DMS79 (cell line): Measurements from ENCODE around the gene SPOCK2.
"Not testable (repeated sequence)": the region's sequence is repeated elsewhere in the genome, so short reads cannot be mapped to it uniquely, and the experiment has no call there.

ENCODE experiments used
- DNase-seq: peaks from one replicate; lab custom pipeline; 2025; lab: John Stamatoyannopoulos, UW

SPOCK2 gene, protein sequence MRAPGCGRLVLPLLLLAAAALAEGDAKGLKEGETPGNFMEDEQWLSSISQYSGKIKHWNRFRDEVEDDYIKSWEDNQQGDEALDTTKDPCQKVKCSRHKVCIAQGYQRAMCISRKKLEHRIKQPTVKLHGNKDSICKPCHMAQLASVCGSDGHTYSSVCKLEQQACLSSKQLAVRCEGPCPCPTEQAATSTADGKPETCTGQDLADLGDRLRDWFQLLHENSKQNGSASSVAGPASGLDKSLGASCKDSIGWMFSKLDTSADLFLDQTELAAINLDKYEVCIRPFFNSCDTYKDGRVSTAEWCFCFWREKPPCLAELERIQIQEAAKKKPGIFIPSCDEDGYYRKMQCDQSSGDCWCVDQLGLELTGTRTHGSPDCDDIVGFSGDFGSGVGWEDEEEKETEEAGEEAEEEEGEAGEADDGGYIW

DNA sequence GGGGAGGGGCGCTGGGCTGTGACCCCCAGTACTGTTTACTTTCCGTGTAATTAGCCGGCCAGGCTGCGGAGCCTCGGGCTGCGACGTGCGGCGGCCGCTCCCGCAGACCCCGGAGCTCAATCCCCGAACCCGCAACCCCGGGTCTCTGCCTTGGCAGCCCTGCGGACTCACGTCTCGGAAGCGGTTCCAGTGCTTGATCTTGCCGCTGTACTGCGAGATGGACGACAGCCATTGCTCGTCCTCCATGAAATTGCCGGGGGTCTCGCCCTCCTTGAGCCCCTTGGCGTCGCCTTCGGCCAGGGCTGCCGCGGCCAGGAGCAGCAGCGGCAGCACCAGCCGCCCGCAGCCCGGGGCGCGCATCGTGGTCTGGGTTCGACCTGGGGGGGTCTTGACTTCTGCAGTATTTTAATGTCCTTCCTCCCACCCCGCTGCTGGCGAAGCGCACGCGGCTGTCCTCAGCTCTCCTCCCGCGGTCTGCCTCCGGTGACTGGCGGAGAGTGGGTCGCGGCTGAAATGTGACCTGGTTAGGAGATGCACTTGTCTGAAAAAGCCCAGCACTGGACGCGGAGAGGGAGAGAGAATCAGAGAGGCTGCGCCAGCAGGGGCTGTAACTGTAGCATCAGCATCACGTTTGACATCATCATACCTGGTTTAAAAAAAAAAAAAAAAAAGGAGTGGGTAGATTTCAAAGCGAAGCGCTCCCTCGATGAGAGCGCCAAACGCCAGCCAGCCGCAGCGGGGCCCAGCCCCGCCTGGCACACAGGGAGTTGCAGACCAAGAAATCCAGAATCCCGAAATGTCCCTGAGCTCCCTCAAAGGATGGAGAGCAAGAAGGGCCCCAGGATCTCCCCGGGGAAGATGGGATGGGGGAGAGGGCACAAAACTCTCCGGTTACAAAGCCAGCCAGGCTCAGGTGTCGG lies at the start of gene SPOCK2:
TSS of gene SPOCK2 (minus strand) at position 583 of the 920 bp plus-strand sequence. CDS start at position 360, 223 bp downstream.
- DNase-seq, result no peak

DNA sequence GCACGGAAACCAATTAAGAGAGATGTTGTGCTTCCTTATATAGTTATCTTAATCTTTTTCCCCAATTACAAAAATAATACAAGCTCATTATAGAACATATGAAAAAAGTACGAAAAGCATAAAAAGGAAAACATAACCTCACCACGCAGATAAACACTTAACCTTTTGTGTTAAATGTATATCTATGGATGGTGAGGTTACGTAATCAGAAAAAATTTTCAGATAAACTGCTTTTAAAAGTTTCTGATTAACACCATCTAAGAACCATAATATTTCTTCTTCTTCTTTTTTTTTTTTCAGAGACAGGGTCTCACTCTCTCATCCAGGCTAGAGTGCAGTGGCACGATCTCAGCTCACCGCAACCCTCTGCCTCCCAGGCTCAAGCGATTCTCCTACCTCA lies 49.2 kb upstream of the SPOCK2 start:
- DNase-seq, result no peak

DNA sequence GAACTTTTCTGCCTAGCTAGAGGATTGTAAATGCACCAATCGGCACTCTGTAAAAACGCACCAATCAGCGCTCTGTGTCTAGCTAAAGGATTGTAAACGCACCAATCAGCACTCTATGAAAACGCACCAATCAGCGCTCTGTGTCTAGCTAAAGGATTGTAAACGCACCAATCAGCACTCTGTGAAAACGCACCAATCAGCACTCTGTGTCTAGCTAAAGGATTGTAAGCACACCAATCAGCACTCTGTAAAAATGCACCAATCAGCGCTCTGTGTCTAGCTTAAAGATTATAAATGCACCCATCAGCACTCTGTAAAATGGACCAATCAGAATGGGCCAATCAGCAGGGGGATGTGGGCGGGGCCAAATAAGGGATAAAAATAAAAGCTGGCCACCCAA lies 47.9 kb upstream of the SPOCK2 start:
- not testable (repeated sequence) for DNase-seq

DNA sequence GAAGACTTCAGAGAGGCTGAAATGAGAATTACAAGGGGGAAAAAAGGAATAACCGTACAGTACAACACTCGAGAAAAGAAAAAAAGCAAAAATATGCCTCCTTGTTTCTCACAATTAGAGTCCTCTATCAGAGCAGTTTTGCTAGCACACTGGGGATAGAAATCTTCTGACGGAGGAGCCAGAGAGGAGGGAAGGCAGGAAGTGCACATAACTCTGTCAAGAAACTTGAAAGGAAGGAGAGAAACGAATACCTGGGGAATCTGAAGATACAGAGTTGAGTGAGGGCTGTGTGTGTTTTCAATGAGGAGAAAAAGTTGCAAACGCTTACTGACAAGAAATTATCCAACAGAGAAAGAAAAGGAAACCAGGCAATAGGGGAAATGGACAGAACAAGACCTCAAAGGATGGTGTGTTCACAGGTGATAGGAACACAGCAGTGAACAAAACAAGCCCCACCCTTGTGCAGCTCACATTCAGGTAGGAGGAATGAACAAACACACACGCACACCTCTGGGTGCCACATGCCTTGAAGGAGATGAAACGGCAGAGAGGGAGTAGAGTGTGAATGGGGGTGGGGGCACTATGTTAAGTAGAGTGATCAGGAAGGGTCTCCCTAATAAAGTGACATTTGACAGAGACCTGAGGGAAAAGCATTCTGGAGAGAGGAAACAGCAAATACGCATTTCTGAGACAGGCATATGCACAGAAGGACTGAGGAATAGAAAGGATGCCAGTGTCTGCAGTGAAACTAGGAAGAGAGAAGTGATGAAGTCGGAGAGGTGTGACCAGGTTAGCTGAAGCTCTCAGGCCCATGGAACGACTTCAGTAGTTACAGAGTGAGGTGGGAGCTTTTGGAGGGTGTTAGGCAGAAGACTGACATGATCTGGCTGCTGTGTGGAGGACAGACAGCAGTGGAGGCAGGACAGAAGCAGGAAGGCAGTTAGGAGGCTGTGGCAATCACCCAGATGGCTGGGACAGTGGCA lies 46.7 kb upstream of the SPOCK2 start:
- no peak for DNase-seq

DNA sequence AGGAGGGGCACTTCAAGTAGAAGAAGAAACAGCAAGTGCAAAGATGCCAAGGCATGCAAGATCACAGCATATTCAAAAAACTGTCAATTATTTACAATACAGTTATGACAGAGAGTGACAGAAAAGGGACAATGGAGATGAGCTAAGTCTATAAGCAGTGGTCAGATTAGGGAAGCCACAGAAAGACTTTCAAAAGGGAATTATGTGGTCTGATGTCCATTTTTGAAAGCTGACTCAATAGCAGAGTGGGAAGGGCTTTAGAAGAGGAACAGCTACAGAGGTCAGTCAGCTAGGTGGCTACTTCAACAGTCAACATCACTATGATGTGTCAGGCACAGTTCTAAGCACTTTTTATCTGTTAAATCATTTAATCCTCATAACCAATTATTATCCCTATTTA lies 45.2 kb upstream of the SPOCK2 start:
- no peak for DNase-seq

DNA sequence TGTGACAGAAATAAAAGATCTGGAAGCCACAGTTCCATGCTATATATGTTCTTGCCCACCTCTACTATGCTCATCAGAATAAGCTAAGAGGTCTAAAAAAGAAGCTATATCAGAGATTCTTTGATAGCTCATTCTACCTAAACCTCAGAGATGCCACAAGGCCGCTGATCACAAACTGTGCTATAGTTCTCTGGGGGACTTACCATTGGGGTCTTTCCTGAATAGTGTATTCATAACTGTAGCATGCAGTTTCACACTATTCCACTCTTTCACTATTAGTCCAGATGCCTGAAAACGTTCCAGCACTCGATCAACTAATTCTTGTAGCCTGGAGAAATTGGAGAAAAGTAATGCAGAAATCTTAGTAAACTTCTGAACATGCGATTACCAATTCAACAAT lies 44.5 kb upstream of the SPOCK2 start:
- DNase-seq, result no peak

DNA sequence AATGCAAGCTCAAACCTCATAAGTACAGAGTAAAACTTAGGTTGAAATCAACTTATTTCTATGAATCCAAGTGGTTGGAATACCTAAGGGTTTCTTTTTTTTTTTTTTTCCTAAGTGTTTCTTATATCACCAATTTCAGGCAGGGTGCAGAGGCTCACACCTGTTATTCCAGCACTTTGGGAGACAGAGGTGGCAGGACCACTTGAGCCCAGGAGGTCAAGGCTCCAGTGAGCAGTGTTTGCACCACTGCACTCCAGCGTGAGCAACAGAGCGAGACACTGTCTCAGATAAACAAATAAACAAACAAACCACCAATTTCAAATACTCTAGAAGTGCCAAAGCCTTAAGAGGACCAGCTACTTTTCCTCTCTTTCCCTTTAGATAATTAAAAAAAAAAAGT lies 39.2 kb upstream of the SPOCK2 start:
- peak; percentile 6 for DNase-seq

DNA sequence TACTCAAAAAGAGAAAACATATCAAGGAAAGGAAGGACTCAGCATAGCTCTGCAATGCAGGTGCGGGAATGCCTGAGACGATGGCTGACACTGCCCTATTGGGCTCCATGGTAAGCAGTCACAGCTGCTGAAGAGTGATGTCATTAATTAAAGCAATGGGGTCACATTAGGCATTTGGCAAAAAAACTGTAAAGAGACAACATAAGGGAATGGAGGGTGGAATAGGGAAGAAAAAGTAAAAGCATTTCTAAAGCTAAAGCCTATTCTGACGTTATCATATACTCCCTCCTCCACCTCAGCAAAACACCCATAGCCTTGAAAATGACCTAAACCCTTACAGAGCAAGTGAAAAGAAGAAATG lies 38.5 kb upstream of the SPOCK2 start:
- no peak for DNase-seq

DNA sequence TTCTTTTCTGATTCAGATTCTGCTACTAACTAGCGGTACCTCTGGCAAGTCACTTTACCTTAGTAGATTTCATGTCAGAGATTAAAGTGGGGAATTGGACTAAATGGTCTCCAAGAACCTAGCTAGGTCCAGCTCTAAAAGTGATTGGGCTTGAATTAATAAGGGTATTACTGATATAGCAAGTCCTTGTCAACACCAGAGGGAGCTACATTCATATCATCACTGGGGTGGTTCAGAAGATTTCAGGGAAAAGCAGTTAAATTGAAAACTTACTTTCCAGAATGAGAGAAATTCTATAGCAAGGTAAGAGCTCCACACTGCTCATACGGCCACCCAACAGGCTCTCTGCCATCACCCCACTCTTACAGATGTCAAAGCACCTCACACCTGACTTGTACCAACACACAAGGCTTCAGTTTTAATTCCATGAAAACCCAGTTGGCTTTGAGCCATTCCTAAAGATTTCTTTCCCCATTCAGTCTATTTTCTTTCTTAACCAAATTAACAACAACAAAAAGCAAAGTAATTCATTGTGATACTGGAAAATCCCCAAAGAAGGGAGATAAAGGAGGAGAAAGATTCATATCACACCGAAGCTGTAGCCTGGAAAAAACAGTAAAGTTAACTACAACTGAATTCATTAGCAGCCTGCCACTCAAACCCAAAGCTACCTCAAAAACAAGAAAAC lies 38.0 kb upstream of the SPOCK2 start:
- no peak for DNase-seq

DNA sequence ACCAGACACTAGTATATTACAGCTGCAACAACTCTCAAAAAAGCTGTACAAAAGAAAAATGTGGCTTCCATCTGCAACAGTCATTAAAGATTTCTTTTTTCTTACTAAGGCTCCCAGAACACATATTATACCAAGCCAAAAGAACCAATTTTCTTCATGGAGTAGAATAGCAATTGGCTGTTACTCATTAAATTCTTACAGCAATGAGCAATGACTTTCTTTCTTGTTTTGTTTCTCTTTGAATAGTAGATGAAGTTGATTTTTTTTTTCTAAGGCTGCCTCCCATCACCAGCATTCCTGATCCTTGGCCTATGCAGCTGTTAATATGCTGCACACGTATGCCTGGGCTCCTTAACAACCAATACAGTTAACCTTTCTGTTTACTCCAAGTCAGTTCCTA lies 36.6 kb upstream of the SPOCK2 start:
- no peak for DNase-seq

DNA sequence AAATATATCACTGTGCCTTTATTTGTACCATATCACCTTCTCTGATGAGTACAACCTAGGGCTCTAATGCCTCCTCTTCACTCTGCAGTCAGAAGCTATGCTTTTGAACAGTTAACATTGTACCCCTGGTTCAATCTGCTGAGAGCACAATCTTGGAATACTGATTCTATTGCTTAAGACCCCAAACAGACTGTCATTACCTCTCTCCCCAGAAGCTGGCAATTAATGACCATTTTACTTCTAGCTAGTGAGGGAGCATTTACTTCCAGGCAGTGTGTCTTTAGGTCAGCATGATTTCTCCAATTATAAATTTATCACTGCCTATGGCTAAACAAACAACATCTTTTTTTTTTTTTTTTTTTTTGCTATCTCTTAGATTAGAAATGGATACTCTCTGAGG lies 36.0 kb upstream of the SPOCK2 start:
- DNase-seq, result no peak

DNA sequence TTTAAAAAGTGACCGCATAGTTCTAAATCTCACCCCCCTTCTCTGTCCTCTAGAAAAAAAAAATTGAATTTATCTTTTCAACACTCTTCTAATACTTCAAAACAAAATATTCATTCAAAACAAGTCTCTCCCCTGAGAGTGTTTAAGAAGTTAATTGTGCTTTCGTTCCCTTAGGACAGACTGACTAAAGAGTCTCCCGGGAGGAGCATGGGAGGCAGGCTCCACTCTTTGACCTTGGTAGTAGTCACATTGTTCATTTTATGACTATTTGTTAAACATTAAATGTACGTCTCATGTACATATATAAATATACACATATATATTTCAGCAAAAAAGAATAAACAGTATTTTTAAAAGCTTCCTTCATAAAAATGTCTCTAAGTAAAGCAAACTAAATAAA lies 35.3 kb upstream of the SPOCK2 start:
- DNase-seq, result no peak

DNA sequence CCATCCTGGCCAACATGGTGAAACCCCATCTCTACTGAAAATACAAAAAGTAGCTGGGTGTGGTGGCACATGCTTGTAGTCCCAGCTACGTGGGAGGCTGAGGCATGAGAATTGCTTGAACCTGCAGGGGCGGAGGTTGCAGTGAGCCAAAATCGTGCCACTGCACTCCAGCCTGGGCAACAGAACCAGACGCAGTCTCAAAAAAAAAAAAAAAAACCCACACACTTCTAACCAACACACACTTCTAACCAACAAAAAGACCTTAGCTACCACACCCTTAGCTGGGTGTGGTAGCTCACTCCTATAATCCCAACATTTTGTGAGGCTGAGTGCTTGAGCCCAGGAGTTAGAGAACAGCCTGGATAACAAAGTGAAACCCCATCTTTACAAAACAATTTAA lies 33.9 kb upstream of the SPOCK2 start:
- DNase-seq, result no peak

DNA sequence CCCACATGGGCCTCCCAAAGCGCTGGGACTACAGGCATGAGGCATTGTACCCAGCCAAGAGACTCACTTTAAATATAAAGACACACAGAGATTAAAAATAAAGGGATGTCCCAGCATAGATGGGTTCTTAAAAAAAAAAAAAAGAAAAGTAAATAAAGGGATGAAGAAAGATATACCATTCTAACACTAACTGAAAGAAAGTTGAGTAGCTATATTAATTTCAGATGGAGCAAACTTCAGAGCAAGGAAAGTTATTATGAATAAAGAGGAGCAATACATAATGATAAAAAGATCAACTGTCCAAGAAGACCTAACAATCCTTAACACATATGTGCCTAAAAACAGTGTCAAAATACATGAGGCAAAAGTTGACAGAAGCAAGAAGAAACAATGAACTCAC lies 33.0 kb upstream of the SPOCK2 start:
- no peak for DNase-seq

DNA sequence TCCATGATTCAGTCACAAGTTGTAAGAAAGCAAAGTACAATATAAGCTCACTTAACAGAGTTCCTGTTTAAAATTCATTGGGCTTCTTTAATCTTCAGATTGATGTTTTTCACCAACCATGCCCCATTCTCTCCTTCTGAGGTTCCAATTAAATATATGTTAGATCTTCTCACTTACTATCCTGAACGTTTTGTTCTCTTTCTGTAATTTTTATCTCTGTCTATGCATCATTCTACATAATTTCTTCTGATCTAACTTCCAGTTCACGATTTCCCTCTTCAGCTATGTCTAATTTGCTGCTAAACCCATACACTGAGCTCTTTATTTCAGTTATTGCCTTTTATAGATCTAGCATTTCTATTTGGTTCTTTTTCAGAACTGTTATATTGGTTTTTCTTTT lies 28.0 kb upstream of the SPOCK2 start:
- no peak for DNase-seq

DNA sequence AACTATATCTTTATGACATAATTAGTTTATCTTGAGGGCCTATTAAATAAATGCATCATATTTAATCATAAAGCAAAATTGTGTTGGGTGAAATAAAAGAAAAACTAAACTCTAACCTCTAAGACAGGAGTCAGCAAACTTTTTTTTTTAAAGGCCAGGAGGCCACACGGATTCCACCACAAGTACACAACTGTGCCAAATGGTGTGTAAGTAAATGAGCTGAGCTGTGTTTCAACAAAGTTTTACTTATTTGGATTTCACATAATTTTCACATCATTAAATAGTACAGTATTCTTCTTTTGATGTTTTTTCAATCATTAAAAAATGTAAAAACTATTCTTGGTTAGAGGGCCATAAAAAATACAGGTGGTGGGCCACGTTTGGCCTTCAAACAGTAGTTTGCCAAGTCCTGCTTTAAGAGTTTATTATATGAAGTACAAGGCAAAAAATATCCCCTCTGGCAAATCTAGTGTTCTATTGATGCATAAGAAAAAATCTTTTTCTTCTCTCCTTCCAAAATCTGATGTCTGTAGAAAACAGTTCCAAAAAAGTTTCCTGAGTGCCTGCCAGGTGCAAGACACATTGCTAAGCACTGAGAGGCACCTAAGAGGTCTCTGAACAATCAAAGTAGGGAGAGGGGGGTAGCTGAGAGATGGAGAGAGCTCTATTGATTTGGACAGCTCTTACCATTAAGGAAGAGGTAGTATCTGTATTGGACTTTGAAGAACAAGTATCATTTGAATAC lies 26.5 kb upstream of the SPOCK2 start:
- no peak for DNase-seq

DNA sequence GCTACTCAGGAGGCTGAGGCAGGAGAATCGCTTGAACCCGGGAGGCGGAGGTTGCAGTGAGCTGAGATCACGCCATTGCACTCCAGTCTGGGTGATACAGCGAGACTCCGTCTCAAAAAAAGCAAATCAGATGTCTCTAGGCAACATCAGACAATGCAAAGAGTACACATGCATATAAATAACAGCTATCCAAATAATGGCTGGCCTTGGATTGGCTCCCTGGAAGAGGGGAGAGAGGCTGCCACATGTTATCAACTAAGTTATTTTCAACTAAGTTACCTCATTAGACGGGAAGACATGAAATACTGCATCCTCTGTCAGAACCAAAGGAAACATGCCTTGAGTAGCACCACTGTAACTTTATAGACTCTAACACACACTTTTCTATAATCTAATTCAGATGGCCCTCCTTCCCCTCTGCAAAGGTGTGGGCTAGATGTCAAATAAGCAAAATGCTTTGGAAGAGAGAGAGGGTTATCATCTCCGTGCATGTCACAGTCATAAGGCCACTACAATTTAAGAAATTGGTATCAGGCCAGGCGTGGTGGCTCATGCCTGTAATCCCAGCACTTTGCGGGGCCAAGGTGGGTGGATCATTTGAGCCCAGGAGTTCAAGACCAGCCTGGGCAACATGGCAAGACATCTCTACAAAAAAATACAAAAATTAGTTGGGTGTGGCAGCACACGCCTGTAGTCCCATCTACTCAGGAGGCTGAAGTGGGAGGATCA lies 22.5 kb upstream of the SPOCK2 start:
- no peak for DNase-seq

DNA sequence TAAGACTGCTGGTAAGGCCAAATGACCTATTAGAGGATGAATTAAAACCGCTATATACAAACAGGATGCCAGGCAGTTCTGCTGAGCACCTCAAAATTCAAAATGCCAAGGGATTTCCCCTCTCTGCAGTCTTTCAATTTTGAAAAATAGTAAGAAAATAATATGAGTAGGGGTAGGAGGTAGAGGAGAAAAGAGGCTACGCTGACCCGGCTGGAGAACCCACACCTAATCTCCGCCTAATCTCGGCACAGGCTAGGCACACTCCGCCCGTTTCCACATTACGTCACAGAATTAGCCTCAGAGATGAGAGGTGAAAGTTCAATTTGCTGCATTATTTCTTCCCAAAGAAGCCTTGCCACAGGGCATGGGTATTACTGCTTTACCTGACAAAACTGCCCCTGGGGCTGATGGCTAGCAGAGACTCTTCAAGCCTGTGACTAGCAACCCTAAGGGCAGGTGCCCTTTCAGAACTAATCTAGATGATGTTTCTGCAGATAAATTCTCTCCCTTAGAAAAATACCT lies 21.3 kb upstream of the SPOCK2 start:
- DNase-seq, result no peak

DNA sequence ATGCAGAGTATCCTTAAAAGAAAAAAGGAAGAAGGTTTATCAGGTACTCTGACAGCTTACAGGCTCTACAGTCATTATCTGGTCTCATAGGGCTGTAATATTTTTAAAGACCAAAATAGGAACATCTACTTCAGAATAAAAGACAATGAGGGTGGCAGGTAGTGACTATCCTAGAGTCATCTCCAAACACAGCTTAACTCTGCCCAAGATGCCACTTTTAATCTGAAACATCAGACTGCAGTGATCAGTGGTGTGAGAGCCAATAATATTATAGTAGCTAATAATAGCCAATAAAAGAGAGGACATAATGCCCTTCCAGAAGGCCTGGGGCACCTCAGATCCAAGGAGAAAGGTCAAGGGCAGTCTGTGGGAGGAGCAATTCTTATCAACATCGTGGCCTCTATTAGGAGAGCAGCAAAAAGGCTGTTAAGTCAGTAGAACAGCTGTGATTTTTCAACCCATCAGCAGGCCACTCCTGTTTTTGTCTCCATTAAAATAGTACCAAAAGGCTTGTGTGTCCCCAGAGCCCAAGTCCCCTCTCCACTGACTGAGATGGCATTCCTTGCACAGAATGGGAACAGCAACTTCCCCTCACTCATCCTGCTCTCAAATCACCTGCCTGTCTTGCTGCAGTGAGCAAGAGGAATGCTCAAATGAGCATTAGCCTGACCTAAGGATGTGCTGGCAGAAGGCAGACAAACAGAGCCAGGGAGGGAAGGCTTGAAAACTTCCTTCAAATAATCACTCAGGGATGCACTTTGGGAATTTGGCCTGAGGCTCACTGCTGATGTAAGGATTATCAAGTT lies 20.7 kb upstream of the SPOCK2 start:
- no peak for DNase-seq
